Chondrocyte (in vitro differentiated cells): ENCODE results near the gene NRG4. TPM values are rescaled to one million over a fixed set of nuclear protein-coding genes. Genes with fewer than 3 reads are reported as not detected.
"Not testable (repeated sequence)": the region's sequence is repeated elsewhere in the genome, so short reads cannot be mapped to it uniquely, and the experiment has no call there.

Experiments
- DNase-seq: peaks from one replicate; pipeline ENCODE4 v3.0.0; 2021; ENCODE audit warnings: mixed read lengths, low spot score
- H3K27ac Mint-ChIP-seq: one replicate; pipeline ENCODE4 v1.8.0; 2021; ENCODE audit warnings: mild to moderate bottlenecking, moderate library complexity, mixed read lengths; ENCODE audit not compliant: unreplicated experiment
- H3K27me3 Mint-ChIP-seq: 2 replicates; pipeline ENCODE4 v1.8.0; 2021; ENCODE audit warnings: low read depth, mixed read lengths
- H3K36me3 Mint-ChIP-seq: 2 replicates; pipeline ENCODE4 v1.8.0; 2021; ENCODE audit warnings: low read depth, mixed read lengths
- H3K4me1 Mint-ChIP-seq: 2 replicates; pipeline ENCODE4 v1.8.0; 2021; ENCODE audit warnings: low read depth, mild to moderate bottlenecking, mixed read lengths
- H3K4me3 Mint-ChIP-seq: one replicate; pipeline ENCODE4 v1.8.0; 2021; ENCODE audit warnings: mild to moderate bottlenecking, moderate library complexity, mixed read lengths; ENCODE audit not compliant: unreplicated experiment
- H3K9me3 Mint-ChIP-seq: 2 replicates; pipeline ENCODE4 v1.8.0; 2021; ENCODE audit warnings: low read depth, mixed read lengths
- total RNA-seq: library from RNA; stranded (reverse); gene quantifications from 3 replicates; pipeline ENCODE4 v1.2.1, GENCODE V29; 2021
- TF ChIP-seq, protein P1 (sequence below): fragments of 200-600 bp; sonication (generic); IDR thresholded peaks from 2 replicates; pipeline ENCODE4 v1.5.0; 2021; ENCODE audit warnings: antibody characterized with exemption, mild to moderate bottlenecking, moderate library complexity

Gene NRG4
- total RNA-seq, 1 donor from 2014 or later = not detected

DNA sequence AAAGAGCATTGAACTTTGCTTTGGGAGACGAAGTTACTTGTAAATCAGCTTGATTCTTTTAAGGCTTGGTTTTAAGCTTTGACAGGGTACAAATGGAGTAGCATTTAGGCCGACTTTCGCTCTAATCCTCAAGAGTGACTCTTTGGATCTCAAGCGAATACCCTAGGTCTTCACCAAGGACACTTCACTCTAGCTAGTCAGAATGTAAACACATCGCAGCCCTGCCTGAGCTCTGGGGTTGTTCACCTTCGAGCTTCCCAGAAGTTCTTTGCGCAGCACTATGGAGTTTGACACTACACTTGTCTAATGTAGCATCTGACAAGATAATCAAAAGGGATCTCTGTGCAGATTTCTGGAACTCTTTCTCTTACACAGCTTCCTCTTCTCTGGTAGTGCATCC lies 22.3 kb downstream of the NRG4 start:
- no peak overlapping the region for H3K27ac Mint-ChIP-seq

DNA sequence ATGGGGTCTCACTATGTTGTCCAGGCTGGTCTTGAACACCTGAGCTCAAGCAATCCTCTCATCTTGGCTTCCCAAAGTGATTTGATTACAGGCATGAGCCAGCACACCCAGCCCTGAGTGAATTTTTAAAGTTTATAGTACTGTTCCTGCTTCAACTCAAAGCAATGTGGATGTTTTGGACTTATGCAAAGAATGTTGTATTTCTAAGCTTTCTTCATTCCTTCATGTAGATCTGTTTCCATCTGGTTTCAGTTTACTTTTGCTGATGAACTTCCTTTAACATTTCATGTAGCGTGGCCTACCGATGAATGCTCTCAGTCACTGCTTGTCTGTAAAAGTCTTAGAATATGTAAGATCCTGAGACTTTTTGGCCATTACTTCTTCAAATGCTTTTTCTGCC lies 23.2 kb downstream of the NRG4 start:
- Mint-ChIP-seq H3K36me3 (peaks cover 2% of the 10 kb centered on the region), H3K9me3 (peaks cover 7% of the 10 kb centered on the region), H3K27me3 (no peaks in the 10 kb centered on the region), H3K4me3 (no peak overlapping the region), H3K4me1 (peaks cover 4% of the 10 kb centered on the region), H3K27ac (no peak overlapping the region)
- TF ChIP-seq, protein P1, sequence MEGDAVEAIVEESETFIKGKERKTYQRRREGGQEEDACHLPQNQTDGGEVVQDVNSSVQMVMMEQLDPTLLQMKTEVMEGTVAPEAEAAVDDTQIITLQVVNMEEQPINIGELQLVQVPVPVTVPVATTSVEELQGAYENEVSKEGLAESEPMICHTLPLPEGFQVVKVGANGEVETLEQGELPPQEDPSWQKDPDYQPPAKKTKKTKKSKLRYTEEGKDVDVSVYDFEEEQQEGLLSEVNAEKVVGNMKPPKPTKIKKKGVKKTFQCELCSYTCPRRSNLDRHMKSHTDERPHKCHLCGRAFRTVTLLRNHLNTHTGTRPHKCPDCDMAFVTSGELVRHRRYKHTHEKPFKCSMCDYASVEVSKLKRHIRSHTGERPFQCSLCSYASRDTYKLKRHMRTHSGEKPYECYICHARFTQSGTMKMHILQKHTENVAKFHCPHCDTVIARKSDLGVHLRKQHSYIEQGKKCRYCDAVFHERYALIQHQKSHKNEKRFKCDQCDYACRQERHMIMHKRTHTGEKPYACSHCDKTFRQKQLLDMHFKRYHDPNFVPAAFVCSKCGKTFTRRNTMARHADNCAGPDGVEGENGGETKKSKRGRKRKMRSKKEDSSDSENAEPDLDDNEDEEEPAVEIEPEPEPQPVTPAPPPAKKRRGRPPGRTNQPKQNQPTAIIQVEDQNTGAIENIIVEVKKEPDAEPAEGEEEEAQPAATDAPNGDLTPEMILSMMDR = no peak
- no peak for DNase-seq

More for the DNA sequence above, 22.3 kb downstream of the NRG4 start:
- Mint-ChIP-seq H3K36me3 (peaks cover 2% of the 10 kb centered on the region), H3K27me3 (no peaks in the 10 kb centered on the region), H3K9me3 (peaks cover 10% of the 10 kb centered on the region), H3K4me1 (peaks cover 4% of the 10 kb centered on the region), H3K4me3 (no peak overlapping the region)
- TF ChIP-seq, protein P1 = no peak
- no peak for DNase-seq

DNA sequence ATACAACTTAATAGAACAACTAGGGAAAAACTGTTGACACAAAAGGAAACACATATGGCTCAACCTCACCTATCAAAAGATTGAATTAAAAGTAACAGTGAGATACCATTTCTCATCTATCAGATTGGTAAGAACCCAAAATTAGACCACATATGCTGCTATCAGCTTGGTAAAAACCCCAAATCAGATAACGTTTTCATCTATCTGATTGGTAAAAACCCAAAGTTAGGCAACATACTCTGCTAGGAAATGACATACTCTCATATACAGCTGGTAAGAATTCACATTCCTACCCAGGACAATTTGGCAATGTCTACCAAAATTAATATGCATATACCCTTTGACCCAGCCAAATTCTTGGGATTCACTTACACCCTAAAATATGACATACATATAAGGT lies 26.3 kb downstream of the NRG4 start:
- H3K27ac Mint-ChIP-seq = no peak overlapping the region
- no peaks in the 10 kb centered on the region for H3K27me3 Mint-ChIP-seq
- DNase-seq = no peak
- TF ChIP-seq, protein P1 = no peak
- H3K4me1 Mint-ChIP-seq = peaks cover 4% of the 10 kb centered on the region
- H3K36me3 Mint-ChIP-seq = no peaks in the 10 kb centered on the region
- H3K4me3 Mint-ChIP-seq = no peak overlapping the region
- no peaks in the 10 kb centered on the region for H3K9me3 Mint-ChIP-seq

DNA sequence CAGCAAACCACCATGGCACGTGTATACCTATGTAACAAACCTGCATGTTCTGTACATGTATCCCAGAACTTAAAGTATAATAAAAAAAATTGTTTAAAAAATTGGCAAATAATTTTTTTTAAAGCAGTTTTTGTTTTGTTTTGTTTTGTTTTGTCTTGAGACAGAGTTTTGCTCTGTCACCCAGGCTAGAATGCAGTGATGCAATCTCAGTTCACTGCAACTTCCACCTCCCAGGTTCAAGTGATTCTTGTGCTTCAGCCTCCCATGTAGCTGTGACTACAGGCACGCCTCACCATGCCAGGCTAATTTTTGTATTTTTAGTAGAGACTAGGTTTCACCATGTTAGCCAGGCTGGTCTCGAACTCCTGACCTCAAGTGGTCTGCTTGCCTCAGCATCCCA lies 27.5 kb downstream of the NRG4 start:
- H3K27ac Mint-ChIP-seq, H3K4me1 Mint-ChIP-seq, H3K4me3 Mint-ChIP-seq, H3K9me3 Mint-ChIP-seq, H3K27me3 Mint-ChIP-seq, H3K36me3 Mint-ChIP-seq, DNase-seq: not testable (repeated sequence)

DNA sequence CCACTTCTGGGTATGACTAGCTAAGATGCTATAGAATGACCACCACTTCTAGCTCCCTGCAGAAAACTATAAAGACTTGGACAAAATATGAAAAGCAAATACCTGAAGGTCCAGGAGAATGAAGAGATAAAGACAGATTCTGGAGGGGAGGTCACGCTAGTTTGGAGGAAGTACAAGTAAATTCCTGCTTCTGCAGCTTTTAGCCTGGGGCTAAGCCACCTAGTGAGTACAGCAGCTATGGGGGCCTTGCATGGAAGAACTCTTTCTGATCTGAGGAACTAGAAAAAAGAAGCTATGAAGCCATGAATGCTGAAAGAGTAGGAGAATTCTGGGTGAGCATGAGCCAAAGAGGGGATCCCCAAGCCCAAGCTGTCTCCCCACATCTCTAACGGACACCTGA lies 29.8 kb downstream of the NRG4 start:
- Mint-ChIP-seq H3K36me3 (no peaks in the 10 kb centered on the region), H3K4me3 (no peak overlapping the region), H3K9me3 (no peaks in the 10 kb centered on the region), H3K4me1 (no peaks in the 10 kb centered on the region), H3K27me3 (peaks cover 7% of the 10 kb centered on the region), H3K27ac (no peak overlapping the region)
- TF ChIP-seq, protein P1 = no peak
- no peak for DNase-seq

DNA sequence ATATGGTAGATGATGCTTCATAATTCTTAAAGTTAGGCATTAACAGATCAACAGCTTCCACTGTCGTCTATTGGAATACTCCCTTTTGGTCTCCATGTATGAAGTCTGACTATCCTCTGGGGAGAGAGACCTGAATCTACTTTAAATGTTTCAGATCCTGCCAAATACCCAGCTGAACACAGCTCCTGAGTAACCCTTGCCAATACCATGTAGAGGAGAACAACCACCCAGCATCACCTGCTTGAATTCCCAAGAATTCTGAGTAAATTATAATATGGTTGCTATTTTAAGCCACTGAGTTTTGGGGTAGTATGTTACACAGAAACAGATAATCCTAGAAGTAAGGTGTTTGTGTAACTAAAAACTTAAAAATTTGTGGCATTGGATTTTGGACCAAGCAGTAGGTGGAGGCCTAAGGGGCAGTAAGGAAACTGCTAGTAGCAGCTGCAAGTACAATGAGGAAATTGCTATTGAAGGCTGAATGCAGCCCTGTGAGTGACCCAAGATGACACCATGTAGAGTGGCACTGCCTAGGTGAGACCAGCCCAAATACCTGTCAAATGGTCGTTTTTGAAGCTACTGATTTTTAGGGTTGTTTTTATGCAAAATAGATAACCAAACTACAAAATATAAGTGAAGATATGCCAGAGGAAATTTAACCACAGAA lies 30.9 kb downstream of the NRG4 start:
- Mint-ChIP-seq H3K27me3 (peaks cover 7% of the 10 kb centered on the region), H3K4me3 (no peak overlapping the region), H3K36me3 (no peaks in the 10 kb centered on the region), H3K27ac (no peak overlapping the region), H3K9me3 (no peaks in the 10 kb centered on the region), H3K4me1 (no peaks in the 10 kb centered on the region)
- TF ChIP-seq, protein P1 = no peak
- DNase-seq = no peak

DNA sequence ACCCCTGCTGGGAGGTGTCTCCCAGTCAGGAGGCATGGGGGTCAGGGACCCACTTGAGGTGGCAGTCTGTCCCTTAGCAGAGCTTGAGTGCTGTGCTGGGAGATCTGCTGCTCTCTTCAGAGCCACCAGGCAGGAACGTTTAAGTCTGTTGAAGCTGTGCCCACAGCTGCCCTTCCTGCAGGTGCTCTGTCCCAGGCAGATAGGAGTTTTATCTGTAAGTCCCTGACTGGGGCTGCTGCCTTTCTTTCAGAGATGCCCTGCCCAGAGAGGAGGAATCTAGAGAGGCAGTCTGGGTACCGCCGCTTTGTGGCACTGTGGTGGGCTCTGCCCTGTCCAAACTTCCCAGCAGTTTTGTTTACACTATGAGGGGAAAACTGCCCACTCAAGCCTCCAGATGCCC lies 35.5 kb downstream of the NRG4 start:
- Mint-ChIP-seq H3K27me3 (peaks cover 32% of the 10 kb centered on the region), H3K9me3 (peaks cover 23% of the 10 kb centered on the region)
- H3K4me3 Mint-ChIP-seq, H3K27ac Mint-ChIP-seq, DNase-seq, H3K4me1 Mint-ChIP-seq, H3K36me3 Mint-ChIP-seq: not testable (repeated sequence)
